Nephron progenitor cell (in vitro differentiated cells): ENCODE results near the gene IL1RN.

Experiments
- DNase-seq: peaks from one replicate; pipeline ENCODE4 v3.0.0; 2021
- H3K27ac Mint-ChIP-seq: 2 replicates; pipeline ENCODE4 v1.8.0; 2021; ENCODE audit warnings: mild to moderate bottlenecking, moderate library complexity, mixed read lengths
- H3K27me3 Mint-ChIP-seq: 2 replicates; pipeline ENCODE4 v1.8.0; 2021; ENCODE audit warnings: mild to moderate bottlenecking, low read depth, mixed read lengths; ENCODE audit not compliant: poor library complexity
- H3K36me3 Mint-ChIP-seq: 2 replicates; pipeline ENCODE4 v1.8.0; 2021; ENCODE audit warnings: low read depth, mixed read lengths
- H3K4me1 Mint-ChIP-seq: 2 replicates; pipeline ENCODE4 v1.8.0; 2021; ENCODE audit warnings: mixed read lengths
- H3K4me3 Mint-ChIP-seq: 2 replicates; pipeline ENCODE4 v1.8.0; 2021; ENCODE audit warnings: mild to moderate bottlenecking, moderate library complexity, mixed read lengths
- H3K9me3 Mint-ChIP-seq: 2 replicates; pipeline ENCODE4 v1.8.0; 2021; ENCODE audit warnings: mild to moderate bottlenecking, moderate library complexity, mixed read lengths
- TF ChIP-seq, protein P1 (sequence below): fragments of 200-600 bp; sonication (generic); IDR thresholded peaks from 2 replicates; pipeline ENCODE4 v1.5.0; 2021; ENCODE audit warnings: antibody characterized with exemption

IL1RN gene

DNA sequence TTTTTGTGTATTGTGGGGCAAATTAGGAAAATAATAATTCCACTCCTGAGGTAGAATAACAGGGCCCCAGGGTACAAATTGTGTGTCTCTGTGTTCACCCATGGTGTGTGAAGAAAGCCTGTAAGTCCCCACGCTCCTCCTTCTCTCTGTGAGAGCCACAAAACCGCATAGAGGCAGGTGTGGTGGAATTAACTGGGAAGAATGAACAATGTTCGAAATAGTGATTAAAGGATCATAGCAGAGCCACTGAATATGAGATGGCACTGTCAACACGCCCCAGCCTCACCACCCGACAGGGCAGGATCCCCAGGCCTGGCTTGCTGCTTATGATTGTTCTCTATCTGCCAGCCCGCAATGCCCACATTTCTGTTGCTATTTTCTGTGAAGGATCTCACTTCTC, 14.1 kb downstream of the IL1RN start:
- peaks cover 18% of the 10 kb centered on the region for H3K27me3 Mint-ChIP-seq
- peaks cover 13% of the 10 kb centered on the region for H3K9me3 Mint-ChIP-seq
- no peak overlapping the region for H3K4me3 Mint-ChIP-seq
- peaks cover 15% of the 10 kb centered on the region for H3K4me1 Mint-ChIP-seq
- no peaks in the 10 kb centered on the region for H3K36me3 Mint-ChIP-seq
- no peak overlapping the region for H3K27ac Mint-ChIP-seq
- TF ChIP-seq, protein P1, sequence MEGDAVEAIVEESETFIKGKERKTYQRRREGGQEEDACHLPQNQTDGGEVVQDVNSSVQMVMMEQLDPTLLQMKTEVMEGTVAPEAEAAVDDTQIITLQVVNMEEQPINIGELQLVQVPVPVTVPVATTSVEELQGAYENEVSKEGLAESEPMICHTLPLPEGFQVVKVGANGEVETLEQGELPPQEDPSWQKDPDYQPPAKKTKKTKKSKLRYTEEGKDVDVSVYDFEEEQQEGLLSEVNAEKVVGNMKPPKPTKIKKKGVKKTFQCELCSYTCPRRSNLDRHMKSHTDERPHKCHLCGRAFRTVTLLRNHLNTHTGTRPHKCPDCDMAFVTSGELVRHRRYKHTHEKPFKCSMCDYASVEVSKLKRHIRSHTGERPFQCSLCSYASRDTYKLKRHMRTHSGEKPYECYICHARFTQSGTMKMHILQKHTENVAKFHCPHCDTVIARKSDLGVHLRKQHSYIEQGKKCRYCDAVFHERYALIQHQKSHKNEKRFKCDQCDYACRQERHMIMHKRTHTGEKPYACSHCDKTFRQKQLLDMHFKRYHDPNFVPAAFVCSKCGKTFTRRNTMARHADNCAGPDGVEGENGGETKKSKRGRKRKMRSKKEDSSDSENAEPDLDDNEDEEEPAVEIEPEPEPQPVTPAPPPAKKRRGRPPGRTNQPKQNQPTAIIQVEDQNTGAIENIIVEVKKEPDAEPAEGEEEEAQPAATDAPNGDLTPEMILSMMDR = no peak
- DNase-seq = no peak

DNA sequence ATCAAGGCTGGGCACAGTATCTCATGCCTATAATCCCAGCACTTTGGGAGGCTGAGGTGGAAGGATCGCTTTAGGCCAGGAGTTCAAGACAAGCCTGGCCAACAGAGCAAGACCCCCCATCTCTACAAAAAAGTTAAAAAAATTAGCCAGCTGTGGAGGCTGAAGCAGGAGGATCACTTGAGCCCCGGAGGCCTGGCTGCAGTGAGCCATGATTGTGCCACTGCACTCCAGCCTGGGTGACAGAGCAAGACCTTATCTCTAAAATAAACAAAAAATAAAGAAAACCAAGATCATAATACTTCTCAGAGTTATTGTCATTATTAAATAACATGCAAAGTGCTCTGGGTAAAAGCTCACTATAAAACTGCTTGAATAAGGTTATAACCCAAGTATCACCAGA, 14.9 kb downstream of the IL1RN start:
- Mint-ChIP-seq H3K9me3 (peaks cover 13% of the 10 kb centered on the region), H3K27me3 (peaks cover 14% of the 10 kb centered on the region), H3K36me3 (no peaks in the 10 kb centered on the region), H3K4me3 (no peak overlapping the region), H3K27ac (no peak overlapping the region), H3K4me1 (peaks cover 15% of the 10 kb centered on the region)
- TF ChIP-seq, protein P1 = no peak
- no peak for DNase-seq

DNA sequence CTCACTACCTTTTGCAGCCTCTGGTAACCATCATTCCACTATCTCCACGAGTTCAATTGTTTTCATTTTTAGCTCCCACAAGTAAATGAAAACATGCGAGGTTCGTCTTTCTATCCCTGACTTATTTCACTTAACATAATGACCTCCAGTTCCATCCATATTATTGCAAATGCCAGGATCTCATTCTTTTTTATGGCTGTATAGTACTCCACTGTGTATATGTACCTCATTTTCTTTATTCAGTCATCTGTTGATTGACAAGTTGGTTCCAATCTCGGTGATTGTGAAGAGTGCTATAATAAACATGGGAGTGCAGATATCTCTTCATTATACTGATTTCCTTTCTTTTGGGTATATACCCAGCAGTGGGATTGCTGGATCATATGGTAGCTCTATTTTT, 16.9 kb downstream of the IL1RN start:
- Mint-ChIP-seq H3K4me1 (peaks cover 7% of the 10 kb centered on the region), H3K27me3 (peaks cover 16% of the 10 kb centered on the region), H3K27ac (no peak overlapping the region), H3K36me3 (no peaks in the 10 kb centered on the region), H3K9me3 (peaks cover 16% of the 10 kb centered on the region), H3K4me3 (no peak overlapping the region)
- no peak for DNase-seq
- TF ChIP-seq, protein P1 = no peak

GRCh38 chr2:113148606-113149552, 21.5 kb downstream of the IL1RN start:
- no peak overlapping the region for H3K27ac Mint-ChIP-seq
- no peaks in the 10 kb centered on the region for H3K4me1 Mint-ChIP-seq
- H3K9me3 Mint-ChIP-seq = peaks cover 16% of the 10 kb centered on the region
- no peak for DNase-seq
- H3K36me3 Mint-ChIP-seq = no peaks in the 10 kb centered on the region
- peaks cover 17% of the 10 kb centered on the region for H3K27me3 Mint-ChIP-seq
- TF ChIP-seq, protein P1 = no peak
- no peak overlapping the region for H3K4me3 Mint-ChIP-seq

DNA sequence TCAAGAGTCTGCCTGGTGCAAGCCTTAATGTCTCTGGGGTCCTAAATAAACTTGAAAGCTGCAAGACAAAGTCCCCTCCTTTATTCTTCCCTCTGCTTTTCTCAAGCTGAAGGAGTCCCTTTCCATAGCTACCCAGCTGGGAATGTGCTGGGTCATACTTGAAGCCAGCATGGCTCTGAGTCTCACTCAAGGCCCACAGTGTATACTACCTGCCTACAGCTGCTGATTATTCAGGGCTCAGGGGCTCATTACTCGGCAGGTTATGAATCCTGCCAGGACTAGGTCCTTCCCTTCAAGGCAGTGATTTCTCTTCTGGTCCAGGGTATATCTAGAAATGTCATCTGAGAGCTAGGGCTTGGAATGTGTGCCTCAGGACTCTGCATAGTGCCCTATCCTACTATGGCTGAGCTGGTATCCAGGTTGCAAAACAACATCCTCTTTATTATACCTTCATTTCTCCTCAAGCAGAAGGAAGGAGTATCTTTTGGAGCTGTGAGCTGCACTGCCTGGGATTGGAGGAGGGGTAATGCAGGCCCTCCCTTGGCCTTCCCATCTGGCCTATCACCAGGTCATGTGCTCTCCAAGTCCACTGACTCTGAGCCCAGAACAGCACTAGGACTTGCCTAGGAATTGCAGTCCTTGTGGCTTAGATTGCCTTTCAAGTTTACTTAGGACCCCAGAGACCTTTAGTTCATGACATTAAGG, 22.3 kb downstream of the IL1RN start:
- no peak for DNase-seq
- H3K27ac Mint-ChIP-seq = no peak overlapping the region
- H3K4me3 Mint-ChIP-seq = no peak overlapping the region
- peaks cover 13% of the 10 kb centered on the region for H3K9me3 Mint-ChIP-seq
- TF ChIP-seq, protein P1 = no peak
- peaks cover 22% of the 10 kb centered on the region for H3K27me3 Mint-ChIP-seq
- no peaks in the 10 kb centered on the region for H3K4me1 Mint-ChIP-seq
- no peaks in the 10 kb centered on the region for H3K36me3 Mint-ChIP-seq
